Caco-2 (cell line): ENCODE data around the gene EIF3L. TPM values are rescaled to one million over a fixed set of nuclear protein-coding genes. Genes with fewer than 3 reads are reported as not detected.

ENCODE experiments used
- BruUV-seq: library from RNA; stranded (reverse); fragments of 400-500 nt; replicated peaks from 2 replicates; lab custom pipeline; 2021; lab: Mats Ljungman, UMichigan
- CTCF ChIA-PET: fragments of 300-600 bp; sonication (Branson Sonifier 250); formaldehyde crosslinking; loops from one replicate; lab custom pipeline; 2022; ENCODE audit warnings: antibody characterized with exemption; lab: Charles Lee
- POLR2A ChIA-PET: fragments of 300-600 bp; sonication (Branson Sonifier 250); formaldehyde crosslinking; loops from one replicate; lab custom pipeline; 2022; ENCODE audit warnings: antibody characterized with exemption; lab: Charles Lee
- DNase-seq, 2 experiments: peaks; one replicate each; pipeline versions ENCODE4 v3.0.0 to v3.0.0-alpha.2; 2020 to 2022
- H3K27me3 ChIP-seq: replicated peaks from 2 replicates; pipeline ENCODE4 v1.6.0; 2011; ENCODE audit warnings: low read length; ENCODE audit not compliant: control insufficient read depth, insufficient read depth
- H3K36me3 ChIP-seq: 2 replicates; pipeline ENCODE4 v1.5.1; 2011; ENCODE audit warnings: low read length; ENCODE audit not compliant: control insufficient read depth, insufficient read depth
- H3K4me1 ChIP-seq: fragments of 250-450 bp; sonication (Bioruptor Pico); 2 replicates; pipeline ENCODE4 v1.5.1; 2020; ENCODE audit warnings: mild to moderate bottlenecking
- H3K4me3 ChIP-seq: 2 replicates; pipeline ENCODE4 v1.5.1; 2011; ENCODE audit warnings: low read depth, mild to moderate bottlenecking, control low read depth, low read length
- H3K9me3 ChIP-seq: fragments of 250-450 bp; sonication (Bioruptor Pico); 2 replicates; pipeline ENCODE4 v1.5.1; 2020; ENCODE audit warnings: mild to moderate bottlenecking, moderate library complexity
- H3K27ac Mint-ChIP-seq: one replicate; pipeline ENCODE4 v1.8.0; 2022; ENCODE audit warnings: mixed read lengths; ENCODE audit not compliant: unreplicated experiment
- H3K27me3 Mint-ChIP-seq: one replicate; pipeline ENCODE4 v1.8.0; 2022; ENCODE audit warnings: mixed read lengths; ENCODE audit not compliant: insufficient read depth, unreplicated experiment
- H3K36me3 Mint-ChIP-seq: one replicate; pipeline ENCODE4 v1.8.0; 2022; ENCODE audit warnings: mild to moderate bottlenecking, mixed read lengths; ENCODE audit not compliant: insufficient read depth, unreplicated experiment
- H3K4me1 Mint-ChIP-seq: one replicate; pipeline ENCODE4 v1.8.0; 2022; ENCODE audit warnings: low read depth, mixed read lengths; ENCODE audit not compliant: unreplicated experiment
- H3K4me3 Mint-ChIP-seq: one replicate; pipeline ENCODE4 v1.8.0; 2022; ENCODE audit warnings: mild to moderate bottlenecking, moderate library complexity, mixed read lengths; ENCODE audit not compliant: unreplicated experiment
- H3K9me3 Mint-ChIP-seq: one replicate; pipeline ENCODE4 v1.8.0; 2022; ENCODE audit warnings: mixed read lengths; ENCODE audit not compliant: unreplicated experiment
- intact Hi-C: fragments of 100-400 bp; cut with micrococcal nuclease; formaldehyde crosslinking; loops from one replicate; pipeline ENCODE4 v1.10.0; 2022; ENCODE audit not compliant: unreplicated experiment
- total RNA-seq: library from RNA; stranded (reverse); gene quantifications from 2 replicates; pipeline ENCODE4 v1.2.3, GENCODE V29; 2022
- TF ChIP-seq, protein P1 (sequence below), 2 experiments: fragments of 200-600 bp in 1 of 2; IDR thresholded peaks; 1 replicate in 1 of 2; 2 replicates in 1 of 2; pipeline versions ENCODE4 v1.5.1 to v1.8.0; 2011 to 2022; ENCODE audit warnings: antibody characterized with exemption in 1 of 2, control low read depth in 1 of 2, inconsistent platforms in 1 of 2, low read depth in 1 of 2, low read length in 1 of 2, mild to moderate bottlenecking in 1 of 2, moderate library complexity in 1 of 2; ENCODE audit not compliant: insufficient read depth in 1 of 2, severe bottlenecking in 1 of 2, unreplicated experiment in 1 of 2

The EIF3L gene
- total RNA-seq, 1 experiment from 2014 or later: 554 TPM

DNA sequence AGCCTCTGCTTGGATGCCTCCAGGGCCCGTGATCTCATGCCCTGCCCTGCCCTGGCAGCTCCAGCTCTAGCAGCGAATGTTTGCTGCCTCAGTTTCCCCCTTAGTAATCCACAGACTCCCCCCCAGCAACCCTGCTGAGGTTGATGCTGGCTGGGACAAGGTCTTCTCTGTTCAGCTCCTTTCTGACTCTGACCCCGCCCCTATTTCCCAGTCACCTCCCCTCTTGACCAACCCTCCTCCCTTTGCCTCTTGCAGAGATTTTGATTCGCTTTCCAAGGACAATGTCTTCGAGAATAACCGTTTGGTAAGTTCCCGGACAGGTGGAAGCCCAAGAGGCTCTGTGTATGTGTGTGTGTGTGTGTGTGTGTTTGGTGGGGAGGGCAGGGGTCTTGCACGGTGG lies 62.5 kb downstream of the EIF3L start:
- Histone ChIP-seq H3K4me1 (peaks cover 11% of the 10 kb centered on the region), H3K36me3 (no peaks in the 10 kb centered on the region), H3K4me3 (no peak overlapping the region), H3K9me3 (no peaks in the 10 kb centered on the region), H3K27me3 (no peaks in the 10 kb centered on the region)
- POLR2A ChIA-PET: no interaction called here
- no TSS peak for BruUV-seq
- Mint-ChIP-seq H3K36me3 (peaks cover 25% of the 10 kb centered on the region), H3K4me1 (peaks cover 10% of the 10 kb centered on the region), H3K27ac (no peak overlapping the region), H3K4me3 (no peak overlapping the region), H3K9me3 (no peaks in the 10 kb centered on the region), H3K27me3 (no peaks in the 10 kb centered on the region)
- DNase-seq: no peak
- TF ChIP-seq, protein P1, sequence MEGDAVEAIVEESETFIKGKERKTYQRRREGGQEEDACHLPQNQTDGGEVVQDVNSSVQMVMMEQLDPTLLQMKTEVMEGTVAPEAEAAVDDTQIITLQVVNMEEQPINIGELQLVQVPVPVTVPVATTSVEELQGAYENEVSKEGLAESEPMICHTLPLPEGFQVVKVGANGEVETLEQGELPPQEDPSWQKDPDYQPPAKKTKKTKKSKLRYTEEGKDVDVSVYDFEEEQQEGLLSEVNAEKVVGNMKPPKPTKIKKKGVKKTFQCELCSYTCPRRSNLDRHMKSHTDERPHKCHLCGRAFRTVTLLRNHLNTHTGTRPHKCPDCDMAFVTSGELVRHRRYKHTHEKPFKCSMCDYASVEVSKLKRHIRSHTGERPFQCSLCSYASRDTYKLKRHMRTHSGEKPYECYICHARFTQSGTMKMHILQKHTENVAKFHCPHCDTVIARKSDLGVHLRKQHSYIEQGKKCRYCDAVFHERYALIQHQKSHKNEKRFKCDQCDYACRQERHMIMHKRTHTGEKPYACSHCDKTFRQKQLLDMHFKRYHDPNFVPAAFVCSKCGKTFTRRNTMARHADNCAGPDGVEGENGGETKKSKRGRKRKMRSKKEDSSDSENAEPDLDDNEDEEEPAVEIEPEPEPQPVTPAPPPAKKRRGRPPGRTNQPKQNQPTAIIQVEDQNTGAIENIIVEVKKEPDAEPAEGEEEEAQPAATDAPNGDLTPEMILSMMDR (IDR thresholded peaks at IDR 0.05; ENCODE audit: insufficient read depth in 1 of 2, low read depth in 1 of 2, low read length in 1 of 2, severe bottlenecking in 1 of 2, unreplicated experiment in 1 of 2): no peak
- CTCF ChIA-PET: interaction anchor here (1.3 kb wide), 1 partner anchor 24 kb away, joined by 4 read pairs; no protein-coding TSS in a partner anchor
- intact Hi-C loops: no loop called here

DNA sequence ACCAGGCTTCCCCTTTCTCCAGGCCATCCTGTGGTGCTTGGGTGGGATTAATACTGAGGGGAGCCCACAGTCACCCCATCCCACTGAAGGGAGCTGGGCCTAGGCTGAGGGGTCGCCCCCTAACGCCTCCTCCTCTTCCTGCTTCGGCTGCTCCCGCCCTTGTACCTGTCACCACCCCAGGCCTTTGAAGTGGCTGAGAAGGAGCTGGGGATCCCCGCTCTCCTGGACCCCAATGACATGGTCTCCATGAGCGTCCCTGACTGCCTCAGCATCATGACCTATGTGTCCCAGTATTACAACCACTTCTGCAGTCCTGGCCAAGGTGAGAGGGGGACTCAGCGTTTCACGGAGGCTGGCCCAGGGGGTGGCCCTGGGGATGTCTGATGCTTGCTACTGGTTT lies 63.0 kb downstream of the EIF3L start:
- no peaks in the 10 kb centered on the region for H3K27me3 ChIP-seq
- ChIA-PET CTCF (interaction anchor here (1.3 kb wide), 1 partner anchor 25 kb away, joined by 4 read pairs; no protein-coding TSS in a partner anchor), POLR2A (interaction anchor here (0.7 kb wide), 1 partner anchor 19 kb away, joined by 4 read pairs; no protein-coding TSS in a partner anchor)
- no peak overlapping the region for H3K4me3 Mint-ChIP-seq
- no peak for DNase-seq
- H3K4me3 ChIP-seq: no peak overlapping the region
- H3K9me3 Mint-ChIP-seq: no peaks in the 10 kb centered on the region
- peaks cover 7% of the 10 kb centered on the region for H3K4me1 ChIP-seq
- TF ChIP-seq, protein P1 (IDR thresholded peaks at IDR 0.05; ENCODE audit: insufficient read depth in 1 of 2, low read depth in 1 of 2, low read length in 1 of 2, severe bottlenecking in 1 of 2, unreplicated experiment in 1 of 2): no peak
- no peak overlapping the region for H3K27ac Mint-ChIP-seq
- intact Hi-C loops: no loop called here
- peaks cover 9% of the 10 kb centered on the region for H3K4me1 Mint-ChIP-seq
- no TSS peak for BruUV-seq
- no peaks in the 10 kb centered on the region for H3K36me3 ChIP-seq
- H3K36me3 Mint-ChIP-seq: peaks cover 29% of the 10 kb centered on the region
- no peaks in the 10 kb centered on the region for H3K9me3 ChIP-seq
- H3K27me3 Mint-ChIP-seq: no peaks in the 10 kb centered on the region

DNA sequence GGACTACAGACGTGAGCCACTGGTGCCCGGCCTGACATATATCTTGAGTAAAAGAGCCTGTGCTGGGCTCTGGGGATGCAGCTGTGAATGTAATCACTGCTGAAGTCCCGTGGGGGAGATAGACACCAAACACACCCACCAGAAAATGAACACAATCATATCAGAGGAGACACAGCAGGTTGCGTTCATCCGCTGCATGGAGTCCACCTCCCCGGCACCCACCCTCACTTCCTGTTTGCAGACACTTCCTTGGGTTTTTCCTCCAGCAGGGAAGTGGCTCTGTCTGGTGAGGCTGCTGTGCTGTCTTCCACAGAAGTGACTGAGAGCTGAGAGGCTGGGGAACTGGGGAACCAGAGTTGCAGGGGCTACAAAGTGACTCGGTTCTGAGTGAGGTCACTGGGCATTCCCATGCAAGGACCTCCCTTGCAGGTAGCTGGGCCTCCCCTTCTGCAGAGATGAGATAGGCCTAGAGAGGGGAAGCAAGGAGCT lies 64.1 kb downstream of the EIF3L start:
- Histone ChIP-seq H3K4me3 (no peak overlapping the region), H3K4me1 (no peaks in the 10 kb centered on the region), H3K27me3 (no peaks in the 10 kb centered on the region), H3K36me3 (peaks cover 1% of the 10 kb centered on the region; the same call in 1 of the 2 replicates), H3K9me3 (no peaks in the 10 kb centered on the region)
- Mint-ChIP-seq H3K36me3 (peaks cover 32% of the 10 kb centered on the region), H3K27ac (no peak overlapping the region), H3K4me3 (no peak overlapping the region), H3K27me3 (no peaks in the 10 kb centered on the region), H3K4me1 (no peaks in the 10 kb centered on the region), H3K9me3 (no peaks in the 10 kb centered on the region)
- CTCF ChIA-PET: no interaction called here
- DNase-seq: no peak
- intact Hi-C loops: no loop called here
- BruUV-seq: no TSS peak
- TF ChIP-seq, protein P1 (IDR thresholded peaks at IDR 0.05; ENCODE audit: insufficient read depth in 1 of 2, low read depth in 1 of 2, low read length in 1 of 2, severe bottlenecking in 1 of 2, unreplicated experiment in 1 of 2): no peak
- POLR2A ChIA-PET: no interaction called here
